Cerebellar nuclear complex (tissue), 1 donor: ENCODE data around the gene NDUFB11.

Experiments used
- DNase-seq, 2 experiments: peaks; one replicate each; lab custom pipeline; 2025; lab: John Stamatoyannopoulos, UW

Gene NDUFB11

GRCh38 chrX:47174846-47175587 is 30.5 kb upstream of the NDUFB11 start:
- DNase-seq: no peak

GRCh38 chrX:47174376-47174775 is 29.9 kb upstream of the NDUFB11 start:
- DNase-seq: no peak

- DNase-seq: no peak
These were observed 28.7 kb upstream of the NDUFB11 start for GRCh38 chrX:47172971-47173792.

GRCh38 chrX:47172549-47172948 is 28.0 kb upstream of the NDUFB11 start:
- no peak for DNase-seq

GRCh38 chrX:47171996-47172395 is 27.5 kb upstream of the NDUFB11 start:
- DNase-seq: no peak

GRCh38 chrX:47170861-47171692 is 26.6 kb upstream of the NDUFB11 start:
- DNase-seq: no peak

- DNase-seq: no peak
These were observed 25.4 kb upstream of the NDUFB11 start for GRCh38 chrX:47169726-47170515.

GRCh38 chrX:47169273-47169672 is 24.8 kb upstream of the NDUFB11 start:
- DNase-seq: no peak

- no peak for DNase-seq
These were observed 24.1 kb upstream of the NDUFB11 start for GRCh38 chrX:47168495-47169073.

GRCh38 chrX:47166126-47166525 is 21.6 kb upstream of the NDUFB11 start:
- no peak for DNase-seq

- no peak for DNase-seq
These were observed 19.9 kb upstream of the NDUFB11 start for GRCh38 chrX:47164420-47164819.

- DNase-seq: no peak
These were observed 18.6 kb upstream of the NDUFB11 start for GRCh38 chrX:47162927-47163583.

- no peak for DNase-seq
These were observed 16.3 kb upstream of the NDUFB11 start for GRCh38 chrX:47160781-47161180.

GRCh38 chrX:47158781-47159180 is 14.3 kb upstream of the NDUFB11 start:
- no peak for DNase-seq

- no peak for DNase-seq
These were observed 13.6 kb upstream of the NDUFB11 start for GRCh38 chrX:47158131-47158530.

- DNase-seq: no peak
These were observed 12.4 kb upstream of the NDUFB11 start for GRCh38 chrX:47156611-47157520.

GRCh38 chrX:47151435-47151834 is 6.9 kb upstream of the NDUFB11 start:
- DNase-seq: no peak

- no peak for DNase-seq
These were observed 4.4 kb upstream of the NDUFB11 start for GRCh38 chrX:47148946-47149345.
